ENCODE data around the gene NUDT8.
"Not testable (repeated sequence)": the region's sequence is repeated elsewhere in the genome, so short reads cannot be mapped to it uniquely, and the experiment has no call there.

Gene NUDT8

GRCh38 chr11:67665541-67666302 lies 36.0 kb upstream of the NUDT8 start:
- H3K27ac ChIP-seq (ENCODE audit: low read depth, low read length): no peak overlapping the region
- H3K4me3 ChIP-seq (ENCODE audit: low read length): no peak overlapping the region
- no peaks in the 10 kb centered on the region for H3K36me3 ChIP-seq (ENCODE audit: control insufficient read depth, insufficient read depth, low read length)
- H3K9ac ChIP-seq (ENCODE audit: low read length): no peak overlapping the region
- no peaks in the 10 kb centered on the region for H3K4me1 ChIP-seq (ENCODE audit: control insufficient read depth, insufficient read depth, low read length)
- H3K27me3 ChIP-seq (ENCODE audit: control insufficient read depth, insufficient read depth, low read length): peaks cover 7% of the 10 kb centered on the region

GRCh38 chr11:67664696-67665540 lies 35.2 kb upstream of the NUDT8 start:
- Histone ChIP-seq H3K4me1 (ENCODE audit: control insufficient read depth, insufficient read depth, low read length) (no peaks in the 10 kb centered on the region), H3K9ac (ENCODE audit: low read length) (no peak overlapping the region), H3K36me3 (ENCODE audit: control insufficient read depth, insufficient read depth, low read length) (no peaks in the 10 kb centered on the region), H3K27me3 (ENCODE audit: control insufficient read depth, insufficient read depth, low read length) (peaks cover 7% of the 10 kb centered on the region), H3K27ac (ENCODE audit: low read depth, low read length) (no peak overlapping the region), H3K4me3 (ENCODE audit: low read length) (no peak overlapping the region)

- no peaks in the 10 kb centered on the region for H3K36me3 ChIP-seq (ENCODE audit: control insufficient read depth, insufficient read depth, low read length)
These were observed 34.5 kb upstream of the NUDT8 start for GRCh38 chr11:67664213-67664585.

GRCh38 chr11:67663532-67664212 lies 33.9 kb upstream of the NUDT8 start:
- H3K27me3 ChIP-seq (ENCODE audit: control insufficient read depth, insufficient read depth, low read length): peaks cover 2% of the 10 kb centered on the region
- H3K27ac ChIP-seq (ENCODE audit: low read depth, low read length): no peak overlapping the region
- H3K9ac ChIP-seq (ENCODE audit: low read length): no peak overlapping the region
- no peaks in the 10 kb centered on the region for H3K4me1 ChIP-seq (ENCODE audit: control insufficient read depth, insufficient read depth, low read length)
- no peak overlapping the region for H3K4me3 ChIP-seq (ENCODE audit: low read length)
- H3K36me3 ChIP-seq (ENCODE audit: control insufficient read depth, insufficient read depth, low read length): no peaks in the 10 kb centered on the region

More at GRCh38 chr11:67664213-67664585, 34.5 kb upstream of the NUDT8 start:
- H3K4me1 ChIP-seq (ENCODE audit: control insufficient read depth, insufficient read depth, low read length): no peaks in the 10 kb centered on the region
- no peak overlapping the region for H3K9ac ChIP-seq (ENCODE audit: low read length)
- no peak overlapping the region for H3K27ac ChIP-seq (ENCODE audit: low read depth, low read length)
- peaks cover 5% of the 10 kb centered on the region for H3K27me3 ChIP-seq (ENCODE audit: control insufficient read depth, insufficient read depth, low read length)
- H3K4me3 ChIP-seq (ENCODE audit: low read length): no peak overlapping the region

- H3K27ac ChIP-seq (ENCODE audit: low read depth, low read length): no peak overlapping the region
- no peak overlapping the region for H3K4me3 ChIP-seq (ENCODE audit: low read length)
- H3K9ac ChIP-seq (ENCODE audit: low read length): no peak overlapping the region
- H3K4me1 ChIP-seq (ENCODE audit: control insufficient read depth, insufficient read depth, low read length): no peaks in the 10 kb centered on the region
- no peaks in the 10 kb centered on the region for H3K36me3 ChIP-seq (ENCODE audit: control insufficient read depth, insufficient read depth, low read length)
- peaks cover 2% of the 10 kb centered on the region for H3K27me3 ChIP-seq (ENCODE audit: control insufficient read depth, insufficient read depth, low read length)
These were observed 33.2 kb upstream of the NUDT8 start for GRCh38 chr11:67662835-67663531.

GRCh38 chr11:67662142-67662834 lies 32.6 kb upstream of the NUDT8 start:
- H3K9ac ChIP-seq (ENCODE audit: low read length): no peak overlapping the region
- H3K4me3 ChIP-seq (ENCODE audit: low read length): no peak overlapping the region
- no peaks in the 10 kb centered on the region for H3K4me1 ChIP-seq (ENCODE audit: control insufficient read depth, insufficient read depth, low read length)
- no peak overlapping the region for H3K27ac ChIP-seq (ENCODE audit: low read depth, low read length)
- no peaks in the 10 kb centered on the region for H3K27me3 ChIP-seq (ENCODE audit: control insufficient read depth, insufficient read depth, low read length)
- no peaks in the 10 kb centered on the region for H3K36me3 ChIP-seq (ENCODE audit: control insufficient read depth, insufficient read depth, low read length)

DNA sequence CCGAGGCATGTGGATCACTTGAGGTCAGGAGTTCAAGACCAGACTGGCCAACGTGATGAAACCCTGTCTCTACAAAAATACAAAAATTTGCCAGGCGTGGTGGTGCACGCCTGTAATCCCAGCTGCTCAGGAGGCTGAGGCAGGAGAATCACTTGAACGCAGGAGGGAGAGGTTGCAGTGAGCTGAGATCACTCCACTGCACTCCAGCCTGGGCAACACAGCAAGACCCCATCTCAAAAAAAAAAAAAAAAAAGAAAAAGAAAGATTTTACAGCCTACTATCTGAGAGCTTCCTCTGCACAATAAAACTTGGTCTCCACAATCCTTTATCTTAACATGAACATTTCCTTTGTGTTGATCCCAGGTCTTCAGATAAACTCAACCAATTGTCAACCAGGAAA lies 31.0 kb upstream of the NUDT8 start:
- not testable (repeated sequence) for H3K27ac ChIP-seq (ENCODE audit: low read depth, low read length); H3K4me3 ChIP-seq (ENCODE audit: low read length); H3K36me3 ChIP-seq (ENCODE audit: control insufficient read depth, insufficient read depth, low read length); H3K4me1 ChIP-seq (ENCODE audit: control insufficient read depth, insufficient read depth, low read length); H3K27me3 ChIP-seq (ENCODE audit: control insufficient read depth, insufficient read depth, low read length); H3K9ac ChIP-seq (ENCODE audit: low read length)

DNA sequence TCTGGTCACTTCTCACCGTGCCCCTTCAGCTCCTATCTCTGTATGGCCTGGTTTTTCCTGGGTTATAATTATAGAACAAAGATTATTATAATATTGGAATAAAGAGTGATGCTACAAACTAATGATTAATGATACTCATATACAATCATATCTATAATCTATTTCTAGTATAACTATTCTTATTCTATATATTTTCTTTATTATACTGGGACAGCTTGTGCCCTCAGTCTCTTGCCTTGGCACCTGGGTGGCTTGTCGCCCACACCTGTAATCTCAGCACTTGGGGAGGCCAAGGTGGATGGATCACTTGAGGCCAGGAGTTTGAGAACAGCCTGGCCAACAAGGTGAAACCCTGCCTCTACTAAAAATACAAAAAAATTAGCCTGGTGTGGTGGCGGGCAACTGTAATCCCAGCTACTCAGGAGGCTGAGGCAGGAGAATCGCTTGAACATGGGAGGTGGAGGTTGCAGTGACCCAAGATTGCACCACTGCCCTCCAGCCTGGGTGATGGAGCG lies 30.0 kb upstream of the NUDT8 start:
- not testable (repeated sequence) for H3K36me3 ChIP-seq (ENCODE audit: control insufficient read depth, insufficient read depth, low read length); H3K27ac ChIP-seq (ENCODE audit: low read depth, low read length); H3K4me3 ChIP-seq (ENCODE audit: low read length); H3K27me3 ChIP-seq (ENCODE audit: control insufficient read depth, insufficient read depth, low read length); H3K4me1 ChIP-seq (ENCODE audit: control insufficient read depth, insufficient read depth, low read length); H3K9ac ChIP-seq (ENCODE audit: low read length)

DNA sequence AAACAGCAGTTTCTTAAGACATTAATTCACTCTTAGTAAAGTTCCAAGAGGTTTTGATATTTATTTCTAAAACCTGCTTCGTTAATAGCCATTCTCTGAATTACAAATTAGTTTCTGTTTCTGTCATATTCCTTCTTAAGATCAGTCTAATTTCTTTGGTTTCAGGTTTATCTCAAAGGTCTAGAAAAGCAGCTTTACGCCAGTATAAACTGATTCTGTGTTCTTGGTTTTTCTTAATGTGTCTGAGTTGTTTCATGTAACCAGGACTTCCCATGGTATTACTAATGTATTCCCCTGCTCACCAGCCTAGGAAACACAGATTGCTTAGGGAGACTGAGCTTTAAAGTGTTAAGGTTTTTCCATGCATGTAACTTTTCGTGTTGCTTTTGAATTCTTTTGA lies 27.6 kb upstream of the NUDT8 start:
- Histone ChIP-seq H3K4me3 (ENCODE audit: low read length) (no peak overlapping the region), H3K4me1 (ENCODE audit: control insufficient read depth, insufficient read depth, low read length) (no peaks in the 10 kb centered on the region), H3K36me3 (ENCODE audit: control insufficient read depth, insufficient read depth, low read length) (no peaks in the 10 kb centered on the region), H3K9ac (ENCODE audit: low read length) (no peak overlapping the region), H3K27ac (ENCODE audit: low read depth, low read length) (no peak overlapping the region), H3K27me3 (ENCODE audit: control insufficient read depth, insufficient read depth, low read length) (no peaks in the 10 kb centered on the region)

DNA sequence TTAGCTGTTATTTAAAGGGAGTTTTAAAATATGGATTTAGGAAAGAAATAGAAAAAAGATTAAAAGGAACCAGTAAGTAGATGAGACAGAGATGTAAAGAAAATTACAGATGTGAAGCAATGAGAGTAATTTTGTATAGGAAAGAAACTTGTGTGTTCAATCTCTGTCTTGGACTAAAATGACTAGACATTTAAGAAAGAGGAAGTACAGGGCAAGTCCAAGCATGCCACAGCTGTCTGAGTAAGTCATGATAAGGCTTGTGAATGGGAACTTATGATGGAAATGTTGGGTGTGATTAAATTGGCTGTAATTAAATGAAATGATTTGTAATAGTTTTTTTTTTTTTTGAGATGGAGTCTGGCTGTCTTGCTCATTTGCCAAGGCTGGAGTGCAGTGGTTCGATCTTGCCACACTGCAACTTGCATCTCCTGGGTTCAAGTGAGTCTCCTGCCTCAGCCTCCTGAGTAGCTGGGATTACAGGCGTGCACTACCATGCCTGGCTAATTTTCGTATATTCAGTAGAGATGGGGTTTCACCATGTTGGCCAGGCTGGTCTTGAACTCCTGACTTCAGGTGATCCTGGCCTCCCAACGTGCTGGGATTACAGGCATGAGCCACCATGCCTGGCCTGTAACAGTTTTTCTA lies 26.7 kb upstream of the NUDT8 start:
- Histone ChIP-seq H3K36me3 (ENCODE audit: control insufficient read depth, insufficient read depth, low read length) (no peaks in the 10 kb centered on the region), H3K27ac (ENCODE audit: low read depth, low read length) (no peak overlapping the region)

DNA sequence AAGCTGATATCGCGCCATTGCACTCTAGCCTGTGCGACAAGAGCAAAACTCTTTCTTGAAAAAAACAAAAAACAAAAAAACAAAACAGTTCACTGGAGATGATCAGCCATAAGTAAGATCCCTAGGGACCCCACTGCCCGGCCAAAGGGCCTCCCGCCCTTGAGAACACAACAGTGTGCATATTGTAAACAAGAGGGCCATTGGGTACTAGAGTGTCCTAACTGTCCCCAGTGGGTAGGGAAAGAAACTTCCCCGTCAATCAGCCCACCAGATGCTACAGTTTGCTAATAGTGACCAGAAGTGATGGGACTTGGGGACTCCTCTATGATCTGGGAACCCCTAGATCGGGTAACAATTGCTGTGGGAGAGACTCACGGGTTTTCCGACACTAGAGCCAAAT lies 24.5 kb upstream of the NUDT8 start:
- H3K27me3 ChIP-seq (ENCODE audit: control insufficient read depth, insufficient read depth, low read length): peaks cover 3% of the 10 kb centered on the region
- no peaks in the 10 kb centered on the region for H3K4me1 ChIP-seq (ENCODE audit: control insufficient read depth, insufficient read depth, low read length)
- H3K9ac ChIP-seq (ENCODE audit: low read length): no peak overlapping the region
- no peak overlapping the region for H3K4me3 ChIP-seq (ENCODE audit: low read length)
- H3K36me3 ChIP-seq (ENCODE audit: control insufficient read depth, insufficient read depth, low read length): no peaks in the 10 kb centered on the region
- no peak overlapping the region for H3K27ac ChIP-seq (ENCODE audit: low read depth, low read length)

More for the DNA sequence above, 26.7 kb upstream of the NUDT8 start:
- no peak overlapping the region for H3K4me3 ChIP-seq (ENCODE audit: low read length)
- H3K27me3 ChIP-seq (ENCODE audit: control insufficient read depth, insufficient read depth, low read length): no peaks in the 10 kb centered on the region
- H3K9ac ChIP-seq (ENCODE audit: low read length): no peak overlapping the region
- no peaks in the 10 kb centered on the region for H3K4me1 ChIP-seq (ENCODE audit: control insufficient read depth, insufficient read depth, low read length)

All from rectal smooth muscle tissue (tissue), 1 donor.